SK-N-SH (cell line): ENCODE data around the gene MBD6. TPM values are rescaled to one million over a fixed set of nuclear protein-coding genes. Genes with fewer than 3 reads are reported as not detected.

Source experiments
- CTCF ChIA-PET: fragments of 300-600, 350-600 bp; formaldehyde crosslinking; extraction: SDS; loops from one replicate; lab custom pipeline; 2021; lab: Yijun Ruan, JAX
- POLR2A ChIA-PET: fragments of 350-600 bp; sonication (Branson Sonifier 250); formaldehyde crosslinking; extraction: SDS; loops from one replicate; lab custom pipeline; 2020; ENCODE audit warnings: antibody characterized with exemption, inconsistent platforms; lab: Yijun Ruan, JAX
- DNase-seq: peaks from one replicate; pipeline ENCODE4 v3.0.0; 2012
- H2AFZ ChIP-seq: fragments of 200-600 bp; sonication (generic); 2 replicates; pipeline ENCODE4 v1.8.1; 2016; ENCODE audit warnings: antibody characterized with exemption, mild to moderate bottlenecking, low read depth
- H3F3A ChIP-seq: fragments of 200-600 bp; sonication (generic); replicated peaks from 2 replicates; pipeline ENCODE3; 2016; ENCODE audit warnings: antibody characterized with exemption, mild to moderate bottlenecking; ENCODE audit not compliant: insufficient read depth
- H3K27ac ChIP-seq, 2 experiments: fragments of 200-500 bp in 1 of 2; fragments of 200-600 bp in 1 of 2; sonication (Bioruptor generic) in 1 of 2; sonication (generic), shearing (Covaris generic) in 1 of 2; 2 replicates each; pipeline versions ENCODE4 v1.5.1 to v1.6.1; 2014 to 2016; ENCODE audit warnings: low read depth in 2 of 2, inconsistent platforms in 1 of 2, low read length in 1 of 2, mild to moderate bottlenecking in 1 of 2, mixed read lengths in 1 of 2
- H3K27me3 ChIP-seq: fragments of 200-600 bp; sonication (generic), shearing (Covaris generic); 2 replicates; pipeline ENCODE4 v1.6.1; 2016; ENCODE audit warnings: mixed run types; ENCODE audit not compliant: insufficient read depth
- H3K36me3 ChIP-seq, 2 experiments: fragments of 200-500 bp in 1 of 2; fragments of 200-600 bp in 1 of 2; sonication (Bioruptor generic) in 1 of 2; sonication (generic) in 1 of 2; replicated peaks in 1 of 2; 2 replicates each; pipeline versions ENCODE3 to v1.5.1; 2014 to 2016; ENCODE audit warnings: low read length in 1 of 2, mild to moderate bottlenecking in 1 of 2; ENCODE audit not compliant: insufficient read depth in 2 of 2, control insufficient read depth in 1 of 2
- H3K4me1 ChIP-seq, 2 experiments: fragments of 200-500 bp in 1 of 2; fragments of 200-600 bp in 1 of 2; sonication (Bioruptor generic) in 1 of 2; sonication (generic), shearing (Covaris generic) in 1 of 2; 2 replicates each; pipeline versions ENCODE4 v1.5.1 to v1.6.1; 2014 to 2016; ENCODE audit warnings: low read depth in 1 of 2, low read length in 1 of 2, mixed run types in 1 of 2; ENCODE audit not compliant: insufficient read depth in 2 of 2, control insufficient read depth in 1 of 2
- H3K4me2 ChIP-seq: fragments of 200-600 bp; sonication (generic), shearing (Covaris generic); 2 replicates; pipeline ENCODE4 v1.6.1; 2017; ENCODE audit warnings: mixed run types
- H3K4me3 ChIP-seq, 2 experiments: fragments of 200-500 bp in 1 of 2; fragments of 200-600 bp in 1 of 2; sonication (Bioruptor generic) in 1 of 2; sonication (generic), shearing (Covaris generic) in 1 of 2; 2 replicates each; pipeline versions ENCODE4 v1.5.1 to v1.8.1; 2014 to 2016; ENCODE audit warnings: low read depth in 2 of 2, inconsistent platforms in 1 of 2, low read length in 1 of 2, mild to moderate bottlenecking in 1 of 2, mixed read lengths in 1 of 2, moderate library complexity in 1 of 2
- H3K79me2 ChIP-seq: fragments of 200-600 bp; sonication (generic); 2 replicates; pipeline ENCODE4 v1.8.1; 2017; ENCODE audit warnings: mild to moderate bottlenecking; ENCODE audit not compliant: insufficient read depth
- H3K9ac ChIP-seq: fragments of 200-600 bp; sonication (generic); 2 replicates; pipeline ENCODE4 v1.6.1; 2017; ENCODE audit warnings: mixed run types
- H3K9me2 ChIP-seq: fragments of 200-600 bp; sonication (generic); 2 replicates; pipeline ENCODE4 v1.6.1; 2017; ENCODE audit warnings: mixed run types
- H3K9me3 ChIP-seq: fragments of 200-600 bp; sonication (generic); 2 replicates; pipeline ENCODE4 v1.6.1; 2017; ENCODE audit warnings: mixed run types, mild to moderate bottlenecking, moderate library complexity
- H4K20me1 ChIP-seq: fragments of 200-600 bp; sonication (generic); 2 replicates; pipeline ENCODE4 v1.6.1; 2017; ENCODE audit warnings: mild to moderate bottlenecking, mixed run types; ENCODE audit not compliant: insufficient read depth
- CHD2 ChIP-seq: fragments of 150-350 bp; IDR thresholded peaks from 2 replicates; pipeline ENCODE4 v1.6.1; 2018; ENCODE audit warnings: low read length; ENCODE audit not compliant: partially characterized antibody
- ELF1 ChIP-seq: IDR thresholded peaks from 2 replicates; pipeline ENCODE4 v1.4.0; 2012
- EP300 ChIP-seq, 2 experiments: IDR thresholded peaks; 2 replicates each; pipeline versions ENCODE4 v1.4.0 to v1.6.1; 2012; ENCODE audit warnings: borderline replicate concordance in 1 of 2, low read depth in 1 of 2, low read length in 1 of 2
- EZH2phosphoT487 ChIP-seq: fragments of 200-600 bp; sonication (generic); IDR thresholded peaks from 2 replicates; pipeline ENCODE4 v1.6.1; 2017; ENCODE audit warnings: low read depth, mixed run types, mild to moderate bottlenecking, antibody characterized with exemption, moderate library complexity, borderline replicate concordance
- FOXJ3 ChIP-seq: sonication (generic); formaldehyde crosslinking; IDR thresholded peaks from 2 replicates; pipeline ENCODE4 v1.5.1; 2020; ENCODE audit warnings: mild to moderate bottlenecking, missing genetic modification reagents
- FOXM1 ChIP-seq: IDR thresholded peaks from 2 replicates; pipeline ENCODE4 v1.4.0; 2012; ENCODE audit warnings: low read depth, mild to moderate bottlenecking
- GABPA ChIP-seq: IDR thresholded peaks from 2 replicates; pipeline ENCODE4 v1.4.0; 2012; ENCODE audit warnings: low read depth, mild to moderate bottlenecking
- IRF3 ChIP-seq: fragments of 150-350 bp; IDR thresholded peaks from 2 replicates; pipeline ENCODE4 v1.6.1; 2016; ENCODE audit warnings: mild to moderate bottlenecking, low read depth, low read length
- MEF2A ChIP-seq: IDR thresholded peaks from 2 replicates; pipeline ENCODE4 v1.4.0; 2012; ENCODE audit warnings: low read depth, borderline replicate concordance
- MXI1 ChIP-seq: IDR thresholded peaks from 2 replicates; pipeline ENCODE4 v1.6.1; 2012; ENCODE audit warnings: mild to moderate bottlenecking, low read depth, low read length, improper control_type of control experiment
- POLR2AphosphoS5 ChIP-seq: IDR thresholded peaks from 2 replicates; pipeline ENCODE4 v1.6.1; 2012; ENCODE audit warnings: low read depth, low read length
- RAD21 ChIP-seq: IDR thresholded peaks from 2 replicates; pipeline ENCODE4 v1.6.1; 2012; ENCODE audit warnings: mild to moderate bottlenecking, low read length
- RCOR1 ChIP-seq: fragments of 150-350 bp; IDR thresholded peaks from 2 replicates; pipeline ENCODE4 v1.6.1; 2017; ENCODE audit warnings: antibody characterized with exemption, low read length
- REST ChIP-seq: IDR thresholded peaks from 2 replicates; pipeline ENCODE4 v1.6.1; 2012; ENCODE audit warnings: mild to moderate bottlenecking, low read depth, low read length, moderate library complexity
- RFX5 ChIP-seq: IDR thresholded peaks from 2 replicates; pipeline ENCODE4 v1.6.1; 2012; ENCODE audit warnings: mild to moderate bottlenecking, improper control_type of control experiment, low read length
- RXRA ChIP-seq: IDR thresholded peaks from 2 replicates; pipeline ENCODE4 v1.4.0; 2012; ENCODE audit warnings: low read depth, mild to moderate bottlenecking, borderline replicate concordance
- SIN3A ChIP-seq: IDR thresholded peaks from 2 replicates; pipeline ENCODE4 v1.6.1; 2012; ENCODE audit warnings: low read depth, mild to moderate bottlenecking, low read length, moderate library complexity, borderline replicate concordance
- SMC3 ChIP-seq: IDR thresholded peaks from 2 replicates; pipeline ENCODE4 v1.6.1; 2012; ENCODE audit warnings: low read depth, low read length, improper control_type of control experiment
- USF1 ChIP-seq: IDR thresholded peaks from 2 replicates; pipeline ENCODE4 v1.4.0; 2012; ENCODE audit warnings: low read depth, borderline replicate concordance
- USF2 ChIP-seq: fragments of 150-350 bp; IDR thresholded peaks from 2 replicates; pipeline ENCODE4 v1.6.1; 2017; ENCODE audit warnings: antibody characterized with exemption, low read length, low read depth, borderline replicate concordance
- YY1 ChIP-seq: IDR thresholded peaks from 2 replicates; pipeline ENCODE4 v1.4.0; 2012; ENCODE audit warnings: low read depth, mild to moderate bottlenecking
- WGBS: methylation state at CpG from one replicate; pipeline ENCODE4 v1.1.6; 2017; ENCODE audit warnings: low lambda C conversion rate; 5-methylcytosine and 5-hydroxymethylcytosine counted together
- polyA plus RNA-seq, 3 experiments: library from polyadenylated mRNA; depleted of rRNA; stranded (reverse); fragments of >200 nt; gene quantifications; 2 replicates each; pipeline ENCODE4 v1.2.3, GENCODE V29; 2012

MBD6 gene
- polyA plus RNA-seq, 1 of the 3 experiments (the other 2 are of a cell fraction): 8.6 TPM

- Histone ChIP-seq H3K4me2 (peak overlapping the region; percentile 10; the same call in 1 of the 2 replicates), H3K4me1 (no peaks in the 10 kb centered on the region; a peak in 1 of 4 replicates), H2AFZ (no peak overlapping the region), H3F3A (peaks cover 5% of the 10 kb centered on the region), H3K9me2 (no peaks in the 10 kb centered on the region), H3K4me3 (no peak overlapping the region), H3K79me2 (peaks cover 7% of the 10 kb centered on the region), H3K9ac (no peak overlapping the region), H4K20me1 (no peaks in the 10 kb centered on the region), H3K9me3 (no peaks in the 10 kb centered on the region), H3K27me3 (no peaks in the 10 kb centered on the region; the same call in 1 of the 2 replicates), H3K36me3 (no peaks in the 10 kb centered on the region), H3K27ac (no peak overlapping the region)
- TF ChIP-seq YY1 (no peak), USF1 (no peak), POLR2AphosphoS5 (no peak), RXRA (no peak), SMC3 (no peak), EZH2phosphoT487 (no peak), CHD2 (no peak), GABPA (no peak), FOXJ3 (CRISPR knock-in tag) (no peak), ELF1 (no peak), MEF2A (no peak), EP300 (IDR thresholded peaks at IDR 0.05; ENCODE audit: borderline replicate concordance in 1 of 2, low read depth in 1 of 2, low read length in 1 of 2) (no peak), RFX5 (no peak), RAD21 (no peak), FOXM1 (no peak)
- DNase-seq: no peak
- POLR2A ChIA-PET: no interaction called here
- WGBS: 68% methylated on average over 5 of the region's 5 CpGs
- CTCF ChIA-PET: interaction anchor here (1.6 kb wide), 1 partner anchor 24 kb away, joined by 3 read pairs; the partner anchor contains the start of gene GLI1
Observed at GRCh38 chr12:57483466-57483865, 39.2 kb upstream of the MBD6 start.

GRCh38 chr12:57485695-57486094 lies 36.9 kb upstream of the MBD6 start:
- peaks cover 5% of the 10 kb centered on the region for H3F3A ChIP-seq
- no peaks in the 10 kb centered on the region for H3K9me2 ChIP-seq
- no peak for TF ChIP-seq RAD21
- TF ChIP-seq RXRA: no peak
- no peak for TF ChIP-seq USF2
- no peak for TF ChIP-seq SIN3A
- no peak for TF ChIP-seq IRF3
- TF ChIP-seq RCOR1: no peak
- TF ChIP-seq REST: no peak
- TF ChIP-seq MXI1: no peak
- CTCF ChIA-PET: interaction anchor here (0.8 to 6.1 kb wide), 4 partner anchors 9 to 399 kb away, joined by 3 to 28 read pairs (median 6); partner anchors contain the start of gene GLI1
- H2AFZ ChIP-seq: no peak overlapping the region
- no peak overlapping the region for H3K27ac ChIP-seq
- H3K79me2 ChIP-seq: peaks cover 27% of the 10 kb centered on the region
- H3K4me2 ChIP-seq: no peak overlapping the region
- no peak overlapping the region for H3K4me3 ChIP-seq
- H3K36me3 ChIP-seq: peaks cover 17 to 21% of the 10 kb centered on the region in 2 experiments
- no peaks in the 10 kb centered on the region for H3K9me3 ChIP-seq
- POLR2A ChIA-PET: no interaction called here
- 0 out of 2 replicates have a peak, but pooled peaks cover 4% of the 10 kb centered on the region for H4K20me1 ChIP-seq
- no peak overlapping the region for H3K9ac ChIP-seq
- no peaks in the 10 kb centered on the region; the same call in 1 of the 2 replicates for H3K27me3 ChIP-seq
- peaks cover 6 to 9% of the 10 kb centered on the region in 2 experiments; a peak in 3 of 4 replicates for H3K4me1 ChIP-seq
- no peak for DNase-seq
